K562 (cell line): ENCODE measurements around the gene FYB1. TPM values are rescaled to one million over a fixed set of nuclear protein-coding genes. Genes with fewer than 3 reads are reported as not detected.

Experiments used
- BACH1 ChIP-seq: fragments of 200-800 bp; sonication (Bioruptor generic); IDR thresholded peaks from 2 replicates; pipeline ENCODE4 v1.6.1; 2016; ENCODE audit warnings: missing genetic modification characterization, missing compliant biosample characterization
- BHLHE40 ChIP-seq: IDR thresholded peaks from 2 replicates; pipeline ENCODE4 v1.6.1; 2011; ENCODE audit warnings: low read length, improper control_type of control experiment
- CTCF ChIP-seq, 3 experiments: IDR thresholded peaks in 2 of 3; conservative IDR thresholded peaks in 1 of 3; 2 replicates each; pipeline ENCODE4 v1.5.1; 2011 to 2012; ENCODE audit warnings: low read length in 3 of 3, mild to moderate bottlenecking in 3 of 3, control low read depth in 2 of 3, improper control_type of control experiment in 1 of 3, inconsistent platforms in 1 of 3, low read depth in 1 of 3, mixed read lengths in 1 of 3, moderate library complexity in 1 of 3; ENCODE audit not compliant: insufficient read depth in 2 of 3
- ESRRB ChIP-seq: fragments of 250-450 bp; sonication (Bioruptor Pico); IDR thresholded peaks from 2 replicates; pipeline ENCODE4 v1.5.0; 2020; ENCODE audit warnings: mild to moderate bottlenecking, moderate library complexity, borderline replicate concordance
- HMG20A ChIP-seq: fragments of 450-650 bp; formaldehyde crosslinking; conservative IDR thresholded peaks from 2 replicates; pipeline ENCODE4 v1.4.0; 2020; ENCODE audit warnings: mild to moderate bottlenecking, mixed read lengths
- ILF3 ChIP-seq: fragments of 450-650 bp; IDR thresholded peaks from 2 replicates; pipeline ENCODE4 v1.6.1; 2018; ENCODE audit warnings: antibody characterized with exemption, mild to moderate bottlenecking, moderate library complexity, borderline replicate concordance
- JUN ChIP-seq, 2 experiments: sonication (generic) in 1 of 2; formaldehyde crosslinking in 1 of 2; IDR thresholded peaks; 2 replicates each; pipeline versions ENCODE4 v1.6.1 to v1.8.0; 2012 to 2022; ENCODE audit warnings: borderline replicate concordance in 2 of 2, mild to moderate bottlenecking in 2 of 2, improper control_type of control experiment in 1 of 2, low read depth in 1 of 2, low read length in 1 of 2, missing genetic modification reagents in 1 of 2
- L3MBTL2 ChIP-seq: fragments of 450-650 bp; IDR thresholded peaks from 2 replicates; pipeline ENCODE4 v1.6.1; 2016; ENCODE audit warnings: mild to moderate bottlenecking, moderate library complexity
- MCM5 ChIP-seq: fragments of 450-650 bp; IDR thresholded peaks from 2 replicates; pipeline ENCODE4 v1.6.1; 2016; ENCODE audit warnings: low read depth
- PKNOX1 ChIP-seq: fragments of 450-650 bp; IDR thresholded peaks from 2 replicates; pipeline ENCODE4 v1.6.1; 2016
- POLR2H ChIP-seq: IDR thresholded peaks from 2 replicates; pipeline ENCODE4 v1.6.1; 2016; ENCODE audit warnings: missing genetic modification characterization, low read depth, mild to moderate bottlenecking, control low read depth, missing compliant biosample characterization, moderate library complexity
- TAF7 ChIP-seq: fragments of 450-650 bp; IDR thresholded peaks from 2 replicates; pipeline ENCODE4 v1.6.1; 2016; ENCODE audit warnings: missing genetic modification characterization, missing compliant biosample characterization
- XRCC5 ChIP-seq: fragments of 200-400 bp; formaldehyde crosslinking; IDR thresholded peaks from 2 replicates; pipeline ENCODE4 v1.6.1; 2017; ENCODE audit warnings: low read depth, mild to moderate bottlenecking, low read length
- YY1 ChIP-seq, 3 experiments: IDR thresholded peaks; 2 replicates each; pipeline ENCODE4 v1.6.1; 2011; ENCODE audit warnings: low read length in 2 of 3, mild to moderate bottlenecking in 2 of 3, moderate library complexity in 2 of 3, borderline replicate concordance in 1 of 3, control low read depth in 1 of 3, low read depth in 1 of 3; ENCODE audit not compliant: insufficient read depth in 3 of 3, insufficient replicate concordance in 2 of 3, control insufficient read depth in 1 of 3, insufficient read length in 1 of 3; ENCODE audit errors: extremely low read depth in 1 of 3
- ZBED1 ChIP-seq: IDR thresholded peaks from 2 replicates; pipeline ENCODE4 v1.6.1; 2014
- ZFP36 ChIP-seq: fragments of 150-350 bp; IDR thresholded peaks from 2 replicates; pipeline ENCODE4 v1.6.1; 2018; ENCODE audit warnings: low read length, low read depth; ENCODE audit not compliant: partially characterized antibody
- ZHX1 ChIP-seq: fragments of 150-350 bp; conservative IDR thresholded peaks from 2 replicates; pipeline ENCODE4 v1.6.1; 2014; ENCODE audit warnings: low read length
- ZNF217 ChIP-seq: sonication (generic); formaldehyde crosslinking; IDR thresholded peaks from 2 replicates; pipeline ENCODE4 v1.8.0; 2022; ENCODE audit warnings: mild to moderate bottlenecking, missing genetic modification reagents
- polyA plus RNA-seq, 8 experiments: library from polyadenylated mRNA; depleted of rRNA in 4 of 8; stranded (reverse) in 5 of 8; unstranded in 3 of 8; fragments of >200 nt; fragmentation: Nextera tagmentation in 2 of 8; fragmentation: Illumina TruSeq in 1 of 8; extraction: Ambion mirVana in 2 of 8; extraction: Trizol in 1 of 8; gene quantifications; 2 replicates each; pipeline versions ENCODE4 v1.2.1 to v1.2.3, GENCODE V29; 2011 to 2014; ENCODE audit warnings: inconsistent platforms in 1 of 8, missing spikeins in 1 of 8
- total RNA-seq, 7 experiments: library from RNA; depleted of rRNA in 6 of 7; stranded (reverse); fragments of >200 nt in 6 of 7; fragmentation: Illumina TruSeq in 2 of 7; extraction: Trizol in 2 of 7; gene quantifications; 2 replicates each; pipeline versions ENCODE4 v1.2.1 to v1.2.3, GENCODE V29; 2011 to 2021; ENCODE audit warnings: low replicate concordance in 1 of 7
- TF ChIP-seq, protein P1 (sequence below): fragments of 450-650 bp; formaldehyde crosslinking; IDR thresholded peaks from 2 replicates; pipeline ENCODE4 v1.4.0; 2020; ENCODE audit warnings: mild to moderate bottlenecking, moderate library complexity

The FYB1 gene
- total and polyA plus RNA-seq, 9 of the 15 experiments (the other 6 are each of a cell fraction or from before 2014, with no cell fraction given) = 4.7 to 31.5 (median 9.7) TPM

GRCh38 chr5:39217365-39218281 is 1.7 kb downstream of the FYB1 start (continued):
- no peak for TF ChIP-seq JUN (IDR thresholded peaks at IDR 0.05; ENCODE audit: borderline replicate concordance, low read depth, low read length)
- no peak for TF ChIP-seq JUN (CRISPR knock-in tag; IDR thresholded peaks at IDR 0.05; ENCODE audit: borderline replicate concordance)
- no peak for TF ChIP-seq HMG20A (CRISPR knock-in tag)
- no peak for TF ChIP-seq TAF7 (tag)
- TF ChIP-seq XRCC5 = peak; percentile 43; the same call in 1 of the 2 replicates
- no peak for TF ChIP-seq ZHX1
- no peak for TF ChIP-seq MCM5
- no peak for TF ChIP-seq ESRRB (CRISPR knock-in tag)
- TF ChIP-seq ILF3 = no peak
- no peak for TF ChIP-seq ZNF217 (CRISPR knock-in tag)
- peak; percentile 4; the same call in 1 of the 2 replicates for TF ChIP-seq BHLHE40
- TF ChIP-seq ZBED1 = no peak
- TF ChIP-seq L3MBTL2 = no peak
- TF ChIP-seq CTCF (IDR thresholded peaks at IDR 0.05 in 2 of 3, conservative IDR thresholded peaks at IDR 0.05 in 1 of 3; ENCODE audit: insufficient read depth in 2 of 3, low read depth in 1 of 3, low read length in 3 of 3) = peak; percentile 91 to 98 (median 97)
- TF ChIP-seq, protein P1, sequence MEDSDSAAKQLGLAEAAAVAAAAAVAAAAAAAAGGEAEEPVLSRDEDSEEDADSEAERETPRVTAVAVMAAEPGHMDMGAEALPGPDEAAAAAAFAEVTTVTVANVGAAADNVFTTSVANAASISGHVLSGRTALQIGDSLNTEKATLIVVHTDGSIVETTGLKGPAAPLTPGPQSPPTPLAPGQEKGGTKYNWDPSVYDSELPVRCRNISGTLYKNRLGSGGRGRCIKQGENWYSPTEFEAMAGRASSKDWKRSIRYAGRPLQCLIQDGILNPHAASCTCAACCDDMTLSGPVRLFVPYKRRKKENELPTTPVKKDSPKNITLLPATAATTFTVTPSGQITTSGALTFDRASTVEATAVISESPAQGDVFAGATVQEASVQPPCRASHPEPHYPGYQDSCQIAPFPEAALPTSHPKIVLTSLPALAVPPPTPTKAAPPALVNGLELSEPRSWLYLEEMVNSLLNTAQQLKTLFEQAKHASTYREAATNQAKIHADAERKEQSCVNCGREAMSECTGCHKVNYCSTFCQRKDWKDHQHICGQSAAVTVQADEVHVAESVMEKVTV (CRISPR knock-in tag) = peak; percentile 89
- no peak for TF ChIP-seq PKNOX1
- TF ChIP-seq POLR2H = no peak
- TF ChIP-seq BACH1 (tag) = no peak
- TF ChIP-seq YY1 (IDR thresholded peaks at IDR 0.05; ENCODE audit: borderline replicate concordance in 1 of 3, control insufficient read depth in 1 of 3, extremely low read depth in 1 of 3, insufficient read depth in 3 of 3, insufficient read length in 1 of 3, insufficient replicate concordance in 2 of 3, low read depth in 1 of 3, low read length in 2 of 3) = no peak
- peak; percentile 13 for TF ChIP-seq ZFP36
